Liver (tissue), 9 donors: ENCODE measurements around the gene ALKBH2. TPM values are rescaled to one million over a fixed set of nuclear protein-coding genes. Genes with fewer than 3 reads are reported as not detected.
A peak's percentile ranks its signal among the peaks of the same experiment; 100 is the strongest.

Experiments
- DNase-seq: peaks from one replicate; pipeline ENCODE4 v3.0.0-alpha.2; 2017; ENCODE audit warnings: low spot score
- H3K27ac ChIP-seq, 2 donors: one replicate each; pipeline ENCODE4 v1.7.0; 2013; ENCODE audit warnings: inconsistent platforms in 2 of 2, low read length in 2 of 2, control low read depth in 1 of 2, low read depth in 1 of 2, mild to moderate bottlenecking in 1 of 2
- H3K27me3 ChIP-seq, 4 donors: one replicate each; pipeline versions ENCODE4 v1.6.1 to v1.7.0; 2013; ENCODE audit warnings: low read length in 3 of 4, inconsistent platforms in 1 of 4, mild to moderate bottlenecking in 1 of 4, moderate library complexity in 1 of 4; ENCODE audit not compliant: control insufficient read depth in 4 of 4, insufficient read depth in 4 of 4
- H3K36me3 ChIP-seq, 4 donors: one replicate each; pipeline versions ENCODE4 v1.6.1 to v1.7.0; 2013; ENCODE audit warnings: low read length in 3 of 4, mild to moderate bottlenecking in 3 of 4, low read depth in 1 of 4, moderate library complexity in 1 of 4; ENCODE audit not compliant: control insufficient read depth in 4 of 4, insufficient read depth in 3 of 4
- H3K4me1 ChIP-seq, 4 donors: one replicate each; pipeline versions ENCODE4 v1.6.1 to v1.7.0; 2013; ENCODE audit warnings: low read length in 3 of 4, mild to moderate bottlenecking in 3 of 4, moderate library complexity in 1 of 4; ENCODE audit not compliant: control insufficient read depth in 4 of 4, insufficient read depth in 4 of 4
- H3K4me3 ChIP-seq, 3 donors: one replicate each; pipeline versions ENCODE4 v1.6.1 to v1.7.0; 2013; ENCODE audit warnings: low read length in 3 of 3, control low read depth in 1 of 3, low read depth in 1 of 3, mild to moderate bottlenecking in 1 of 3
- H3K9ac ChIP-seq, 2 donors: one replicate each; pipeline ENCODE4 v1.7.0; 2013; ENCODE audit warnings: low read length in 2 of 2, mild to moderate bottlenecking in 2 of 2, moderate library complexity in 2 of 2, control low read depth in 1 of 2, low read depth in 1 of 2
- H3K9me3 ChIP-seq, 4 donors: one replicate each; pipeline versions ENCODE4 v1.6.1 to v1.7.0; 2013; ENCODE audit warnings: low read length in 3 of 4; ENCODE audit not compliant: control insufficient read depth in 4 of 4
- FOXA2 ChIP-seq: IDR thresholded peaks from 2 replicates; pipeline ENCODE4 v1.6.1; 2016; ENCODE audit warnings: antibody characterized with exemption
- GABPA ChIP-seq, 2 donors: IDR thresholded peaks in 1 of 2; conservative IDR thresholded peaks in 1 of 2; 2 replicates each; pipeline ENCODE4 v1.6.1; 2016; ENCODE audit warnings: antibody characterized with exemption in 2 of 2, mild to moderate bottlenecking in 1 of 2, moderate library complexity in 1 of 2
- HNF4A ChIP-seq, 2 donors: conservative IDR thresholded peaks; 2 replicates each; pipeline ENCODE4 v1.6.1; 2016; ENCODE audit warnings: antibody characterized with exemption in 2 of 2, mild to moderate bottlenecking in 2 of 2
- HNF4G ChIP-seq: IDR thresholded peaks from 2 replicates; pipeline ENCODE4 v1.6.1; 2016; ENCODE audit warnings: antibody characterized with exemption
- JUND ChIP-seq, 2 donors: IDR thresholded peaks; 2 replicates each; pipeline ENCODE4 v1.6.1; 2016; ENCODE audit warnings: antibody characterized with exemption in 2 of 2
- NR2F2 ChIP-seq: IDR thresholded peaks from 2 replicates; pipeline ENCODE4 v1.6.1; 2016; ENCODE audit warnings: antibody characterized with exemption
- RAD21 ChIP-seq, 2 donors: IDR thresholded peaks; 2 replicates each; pipeline ENCODE4 v1.6.1; 2016; ENCODE audit warnings: antibody characterized with exemption in 2 of 2, mild to moderate bottlenecking in 2 of 2
- RXRA ChIP-seq, 2 donors: IDR thresholded peaks; 2 replicates each; pipeline ENCODE4 v1.6.1; 2017 to 2018; ENCODE audit warnings: antibody characterized with exemption in 2 of 2, mild to moderate bottlenecking in 1 of 2
- SP1 ChIP-seq: IDR thresholded peaks from 2 replicates; pipeline ENCODE4 v1.6.1; 2018; ENCODE audit warnings: antibody characterized with exemption, mild to moderate bottlenecking
- TAF1 ChIP-seq: conservative IDR thresholded peaks from 2 replicates; pipeline ENCODE4 v1.6.1; 2016; ENCODE audit warnings: antibody characterized with exemption, mild to moderate bottlenecking
- YY1 ChIP-seq: IDR thresholded peaks from 2 replicates; pipeline ENCODE4 v1.6.1; 2016; ENCODE audit warnings: antibody characterized with exemption, mild to moderate bottlenecking
- WGBS: extraction: QIAGEN DNeasy Blood & Tissue Kit; methylation state at CpG from one replicate; pipeline ENCODE4 v1.1.7; 2013; 5-methylcytosine and 5-hydroxymethylcytosine counted together
- polyA plus RNA-seq, 2 donors: library from polyadenylated mRNA; stranded (reverse) in 1 of 2; unstranded in 1 of 2; fragments of 200-250 nt in 1 of 2; fragments of >200 nt in 1 of 2; fragmentation: Nextera tagmentation in 1 of 2; extraction: Ambion mirVana in 1 of 2; gene quantifications; one replicate each; pipeline versions ENCODE4 v1.2.1 to v1.2.3, GENCODE V29; 2013 to 2015
- total RNA-seq, 2 donors: library from RNA; depleted of rRNA; stranded (reverse); fragments of >200 nt; gene quantifications; one replicate each; pipeline ENCODE4 v1.2.3, GENCODE V29; 2014
- TF ChIP-seq, protein P1 (sequence below): IDR thresholded peaks from 2 replicates; pipeline ENCODE4 v1.6.1; 2016; ENCODE audit warnings: antibody characterized with exemption
- TF ChIP-seq, protein P2 (sequence below): IDR thresholded peaks from 2 replicates; pipeline ENCODE4 v1.6.1; 2016; ENCODE audit warnings: antibody characterized with exemption, mild to moderate bottlenecking
- TF ChIP-seq, protein P3 (sequence below): IDR thresholded peaks from 2 replicates; pipeline ENCODE4 v1.6.1; 2016; ENCODE audit warnings: antibody characterized with exemption
- TF ChIP-seq, protein P4 (sequence below): fragments of 150-350 bp; IDR thresholded peaks from 2 replicates; pipeline ENCODE4 v1.5.1; 2017; ENCODE audit warnings: improper control_type of control experiment, low read depth, low read length; ENCODE audit not compliant: missing input control
- TF ChIP-seq, protein P5 (sequence below): IDR thresholded peaks from 2 replicates; pipeline ENCODE4 v1.6.1; 2016; ENCODE audit warnings: antibody characterized with exemption
- donor health status: healthy.
- donor health status: healthy.
- donor health status: healthy.
- donor health status: healthy.
- donor health status: healthy.

The ALKBH2 gene
- total and polyA plus RNA-seq, 4 donors, result 6.8 to 24.7 (median 19.9) TPM

DNA sequence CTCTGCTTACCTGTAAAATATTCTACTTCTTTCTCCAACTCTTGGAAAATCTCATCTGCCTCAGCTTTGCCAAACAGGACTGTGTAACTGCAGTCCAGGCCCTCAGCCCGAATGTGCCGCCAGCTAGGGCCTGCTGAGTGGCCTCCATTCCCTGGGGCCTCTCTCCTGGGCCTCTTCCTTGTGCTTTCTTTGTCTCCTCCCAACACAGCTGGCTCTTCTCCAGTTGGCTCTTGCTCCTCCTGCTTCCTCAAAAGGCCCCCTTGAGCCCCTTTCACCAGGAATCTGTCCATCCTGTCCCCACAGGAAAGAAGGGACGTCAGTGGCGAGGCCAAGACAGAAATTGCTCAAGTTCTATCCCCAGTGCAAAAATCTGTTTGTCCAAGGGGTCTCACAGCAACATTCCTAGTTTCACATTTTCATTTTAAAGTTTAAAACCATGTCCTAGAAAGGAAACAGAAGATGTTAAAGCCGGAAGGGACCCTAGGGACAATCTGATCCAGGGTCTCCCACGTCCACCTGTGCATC lies 713 bp downstream of the ALKBH2 start:
- no peak for DNase-seq
- 47% methylated on average over 6 of the region's 6 CpGs for WGBS
- Histone ChIP-seq H3K27ac (peak overlapping the region; percentile 82 to 89), H3K4me3 (peak overlapping the region; percentile 52 to 77 (median 68)), H3K9me3 (no peaks in the 10 kb centered on the region), H3K36me3 (peaks cover 0 to 3% (median under 1%) of the 10 kb centered on the region in 4 donors), H3K4me1 (peaks cover 8 to 57% (median 41%) of the 10 kb centered on the region in 4 donors), H3K9ac (peak overlapping the region; percentile 75 to 82), H3K27me3 (no peaks in the 10 kb centered on the region)
- no peak for TF ChIP-seq JUND (IDR thresholded peaks at IDR 0.05)
- TF ChIP-seq FOXA2, result no peak
- TF ChIP-seq TAF1, result no peak
- TF ChIP-seq, protein P1, sequence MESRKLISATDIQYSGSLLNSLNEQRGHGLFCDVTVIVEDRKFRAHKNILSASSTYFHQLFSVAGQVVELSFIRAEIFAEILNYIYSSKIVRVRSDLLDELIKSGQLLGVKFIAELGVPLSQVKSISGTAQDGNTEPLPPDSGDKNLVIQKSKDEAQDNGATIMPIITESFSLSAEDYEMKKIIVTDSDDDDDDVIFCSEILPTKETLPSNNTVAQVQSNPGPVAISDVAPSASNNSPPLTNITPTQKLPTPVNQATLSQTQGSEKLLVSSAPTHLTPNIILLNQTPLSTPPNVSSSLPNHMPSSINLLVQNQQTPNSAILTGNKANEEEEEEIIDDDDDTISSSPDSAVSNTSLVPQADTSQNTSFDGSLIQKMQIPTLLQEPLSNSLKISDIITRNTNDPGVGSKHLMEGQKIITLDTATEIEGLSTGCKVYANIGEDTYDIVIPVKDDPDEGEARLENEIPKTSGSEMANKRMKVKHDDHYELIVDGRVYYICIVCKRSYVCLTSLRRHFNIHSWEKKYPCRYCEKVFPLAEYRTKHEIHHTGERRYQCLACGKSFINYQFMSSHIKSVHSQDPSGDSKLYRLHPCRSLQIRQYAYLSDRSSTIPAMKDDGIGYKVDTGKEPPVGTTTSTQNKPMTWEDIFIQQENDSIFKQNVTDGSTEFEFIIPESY, result no peak
- TF ChIP-seq SP1, result no peak
- TF ChIP-seq, protein P2, sequence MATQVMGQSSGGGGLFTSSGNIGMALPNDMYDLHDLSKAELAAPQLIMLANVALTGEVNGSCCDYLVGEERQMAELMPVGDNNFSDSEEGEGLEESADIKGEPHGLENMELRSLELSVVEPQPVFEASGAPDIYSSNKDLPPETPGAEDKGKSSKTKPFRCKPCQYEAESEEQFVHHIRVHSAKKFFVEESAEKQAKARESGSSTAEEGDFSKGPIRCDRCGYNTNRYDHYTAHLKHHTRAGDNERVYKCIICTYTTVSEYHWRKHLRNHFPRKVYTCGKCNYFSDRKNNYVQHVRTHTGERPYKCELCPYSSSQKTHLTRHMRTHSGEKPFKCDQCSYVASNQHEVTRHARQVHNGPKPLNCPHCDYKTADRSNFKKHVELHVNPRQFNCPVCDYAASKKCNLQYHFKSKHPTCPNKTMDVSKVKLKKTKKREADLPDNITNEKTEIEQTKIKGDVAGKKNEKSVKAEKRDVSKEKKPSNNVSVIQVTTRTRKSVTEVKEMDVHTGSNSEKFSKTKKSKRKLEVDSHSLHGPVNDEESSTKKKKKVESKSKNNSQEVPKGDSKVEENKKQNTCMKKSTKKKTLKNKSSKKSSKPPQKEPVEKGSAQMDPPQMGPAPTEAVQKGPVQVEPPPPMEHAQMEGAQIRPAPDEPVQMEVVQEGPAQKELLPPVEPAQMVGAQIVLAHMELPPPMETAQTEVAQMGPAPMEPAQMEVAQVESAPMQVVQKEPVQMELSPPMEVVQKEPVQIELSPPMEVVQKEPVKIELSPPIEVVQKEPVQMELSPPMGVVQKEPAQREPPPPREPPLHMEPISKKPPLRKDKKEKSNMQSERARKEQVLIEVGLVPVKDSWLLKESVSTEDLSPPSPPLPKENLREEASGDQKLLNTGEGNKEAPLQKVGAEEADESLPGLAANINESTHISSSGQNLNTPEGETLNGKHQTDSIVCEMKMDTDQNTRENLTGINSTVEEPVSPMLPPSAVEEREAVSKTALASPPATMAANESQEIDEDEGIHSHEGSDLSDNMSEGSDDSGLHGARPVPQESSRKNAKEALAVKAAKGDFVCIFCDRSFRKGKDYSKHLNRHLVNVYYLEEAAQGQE, result no peak
- TF ChIP-seq YY1, result no peak
- TF ChIP-seq HNF4G, result no peak
- no peak for TF ChIP-seq GABPA (IDR thresholded peaks at IDR 0.05 in 1 of 2, conservative IDR thresholded peaks at IDR 0.05 in 1 of 2)
- no peak for TF ChIP-seq NR2F2
- TF ChIP-seq HNF4A (conservative IDR thresholded peaks at IDR 0.05), result no peak
- TF ChIP-seq RAD21 (IDR thresholded peaks at IDR 0.05), result no peak
- TF ChIP-seq, protein P3, sequence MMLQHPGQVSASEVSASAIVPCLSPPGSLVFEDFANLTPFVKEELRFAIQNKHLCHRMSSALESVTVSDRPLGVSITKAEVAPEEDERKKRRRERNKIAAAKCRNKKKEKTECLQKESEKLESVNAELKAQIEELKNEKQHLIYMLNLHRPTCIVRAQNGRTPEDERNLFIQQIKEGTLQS, result no peak
- TF ChIP-seq, protein P4, sequence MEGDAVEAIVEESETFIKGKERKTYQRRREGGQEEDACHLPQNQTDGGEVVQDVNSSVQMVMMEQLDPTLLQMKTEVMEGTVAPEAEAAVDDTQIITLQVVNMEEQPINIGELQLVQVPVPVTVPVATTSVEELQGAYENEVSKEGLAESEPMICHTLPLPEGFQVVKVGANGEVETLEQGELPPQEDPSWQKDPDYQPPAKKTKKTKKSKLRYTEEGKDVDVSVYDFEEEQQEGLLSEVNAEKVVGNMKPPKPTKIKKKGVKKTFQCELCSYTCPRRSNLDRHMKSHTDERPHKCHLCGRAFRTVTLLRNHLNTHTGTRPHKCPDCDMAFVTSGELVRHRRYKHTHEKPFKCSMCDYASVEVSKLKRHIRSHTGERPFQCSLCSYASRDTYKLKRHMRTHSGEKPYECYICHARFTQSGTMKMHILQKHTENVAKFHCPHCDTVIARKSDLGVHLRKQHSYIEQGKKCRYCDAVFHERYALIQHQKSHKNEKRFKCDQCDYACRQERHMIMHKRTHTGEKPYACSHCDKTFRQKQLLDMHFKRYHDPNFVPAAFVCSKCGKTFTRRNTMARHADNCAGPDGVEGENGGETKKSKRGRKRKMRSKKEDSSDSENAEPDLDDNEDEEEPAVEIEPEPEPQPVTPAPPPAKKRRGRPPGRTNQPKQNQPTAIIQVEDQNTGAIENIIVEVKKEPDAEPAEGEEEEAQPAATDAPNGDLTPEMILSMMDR, result no peak
- TF ChIP-seq RXRA (IDR thresholded peaks at IDR 0.05), result no peak
- TF ChIP-seq, protein P5, sequence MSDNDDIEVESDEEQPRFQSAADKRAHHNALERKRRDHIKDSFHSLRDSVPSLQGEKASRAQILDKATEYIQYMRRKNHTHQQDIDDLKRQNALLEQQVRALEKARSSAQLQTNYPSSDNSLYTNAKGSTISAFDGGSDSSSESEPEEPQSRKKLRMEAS, result no peak
